Ramos (cell line): Measurements from ENCODE around the gene CORO7.

ENCODE experiments used
- in situ Hi-C: fragments of 300-500 bp; cut with MboI; formaldehyde crosslinking; loops from one replicate; pipeline ENCODE4 v1.14.3; 2022; ENCODE audit warnings: low sequenced_read_pairs; ENCODE audit not compliant: unreplicated experiment

CORO7 gene

GRCh38 chr16:4385789-4386450 lies 30.5 kb downstream of the CORO7 start:
- in situ Hi-C loops, result no loop called here

- in situ Hi-C loops, result no loop called here
Observed at GRCh38 chr16:4385066-4385788, 31.2 kb downstream of the CORO7 start.

- in situ Hi-C loops, result no loop called here
Observed at GRCh38 chr16:4384509-4384942, 31.9 kb downstream of the CORO7 start.

- in situ Hi-C loops, result no loop called here
Observed at GRCh38 chr16:4383591-4384444, 32.6 kb downstream of the CORO7 start.

- in situ Hi-C loops, result no loop called here
Observed at GRCh38 chr16:4382795-4383357, 33.5 kb downstream of the CORO7 start.

GRCh38 chr16:4381935-4382794 lies 34.2 kb downstream of the CORO7 start:
- in situ Hi-C loops, result no loop called here

- in situ Hi-C loops, result no loop called here
Observed at GRCh38 chr16:4381072-4381934, 35.1 kb downstream of the CORO7 start.

GRCh38 chr16:4380119-4381063 lies 36.0 kb downstream of the CORO7 start:
- in situ Hi-C loops, result no loop called here

GRCh38 chr16:4378999-4379690 lies 37.3 kb downstream of the CORO7 start:
- in situ Hi-C loops, result no loop called here

GRCh38 chr16:4378161-4378666 lies 38.2 kb downstream of the CORO7 start:
- in situ Hi-C loops, result no loop called here

GRCh38 chr16:4377573-4378154 lies 38.7 kb downstream of the CORO7 start:
- in situ Hi-C loops, result no loop called here

GRCh38 chr16:4376893-4377572 lies 39.4 kb downstream of the CORO7 start:
- in situ Hi-C loops, result no loop called here

- in situ Hi-C loops, result no loop called here
Observed at GRCh38 chr16:4376126-4376892, 40.1 kb downstream of the CORO7 start.

- in situ Hi-C loops, result no loop called here
Observed at GRCh38 chr16:4375717-4376116, 40.7 kb downstream of the CORO7 start.
